ENCODE results near the gene ABLIM2.

ABLIM2 gene

DNA sequence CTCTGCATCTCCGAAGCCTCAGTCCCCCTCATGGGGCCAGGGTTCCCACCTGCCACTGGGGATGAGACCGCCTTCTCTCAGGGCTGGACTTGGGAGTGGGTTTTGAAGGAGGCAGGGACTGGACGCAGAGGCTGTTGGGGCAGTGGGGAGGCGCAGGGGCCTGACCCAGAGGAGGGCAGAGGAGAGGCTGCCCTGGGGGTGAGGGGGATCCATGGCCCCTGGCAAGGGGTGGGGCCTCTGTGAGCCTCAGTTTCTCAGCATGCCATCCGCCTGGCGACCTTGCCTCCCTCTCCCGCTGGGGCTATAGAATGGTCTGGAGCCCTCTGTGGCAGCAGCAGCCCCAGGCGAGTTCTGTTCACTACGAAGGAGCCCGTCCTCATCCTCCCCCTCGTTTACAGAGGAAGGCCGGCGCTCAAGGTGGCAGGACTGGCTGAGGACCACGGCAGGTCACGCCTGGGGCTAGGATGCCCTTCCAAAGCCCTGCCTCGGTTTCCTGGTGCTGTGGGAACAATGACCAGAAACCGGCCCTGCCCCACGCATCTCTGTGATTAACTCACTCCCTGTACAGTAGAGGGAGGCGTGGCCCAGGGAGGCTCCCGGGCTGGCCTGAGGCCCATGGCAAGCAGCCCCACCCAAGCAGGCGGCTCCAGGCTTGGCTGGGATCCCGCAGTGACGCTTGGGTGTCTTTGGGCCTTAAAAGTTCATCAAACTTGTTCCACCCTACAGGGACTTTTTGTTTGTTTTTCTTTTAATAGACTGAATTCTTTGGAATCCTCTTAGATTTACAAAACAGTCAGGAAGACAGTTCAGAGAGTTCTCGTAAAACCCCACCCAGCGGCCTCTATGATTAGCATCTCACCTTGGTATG is 24.5 kb upstream of the ABLIM2 start:
- H3K27ac Mint-ChIP-seq = no peak overlapping the region

GRCh38 chr4:8182294-8182693 is 23.7 kb upstream of the ABLIM2 start:
- H3K36me3 Mint-ChIP-seq (ENCODE audit: low read depth) = no peaks in the 10 kb centered on the region
- no peak overlapping the region for H3K27ac Mint-ChIP-seq
- no peak overlapping the region for H3K4me3 Mint-ChIP-seq
- no peaks in the 10 kb centered on the region for H3K9me3 Mint-ChIP-seq
- H3K4me1 Mint-ChIP-seq = peaks cover 37% of the 10 kb centered on the region
- H3K27me3 Mint-ChIP-seq (ENCODE audit: low read depth, poor library complexity) = peaks cover 9% of the 10 kb centered on the region
- TF ChIP-seq, protein P1, sequence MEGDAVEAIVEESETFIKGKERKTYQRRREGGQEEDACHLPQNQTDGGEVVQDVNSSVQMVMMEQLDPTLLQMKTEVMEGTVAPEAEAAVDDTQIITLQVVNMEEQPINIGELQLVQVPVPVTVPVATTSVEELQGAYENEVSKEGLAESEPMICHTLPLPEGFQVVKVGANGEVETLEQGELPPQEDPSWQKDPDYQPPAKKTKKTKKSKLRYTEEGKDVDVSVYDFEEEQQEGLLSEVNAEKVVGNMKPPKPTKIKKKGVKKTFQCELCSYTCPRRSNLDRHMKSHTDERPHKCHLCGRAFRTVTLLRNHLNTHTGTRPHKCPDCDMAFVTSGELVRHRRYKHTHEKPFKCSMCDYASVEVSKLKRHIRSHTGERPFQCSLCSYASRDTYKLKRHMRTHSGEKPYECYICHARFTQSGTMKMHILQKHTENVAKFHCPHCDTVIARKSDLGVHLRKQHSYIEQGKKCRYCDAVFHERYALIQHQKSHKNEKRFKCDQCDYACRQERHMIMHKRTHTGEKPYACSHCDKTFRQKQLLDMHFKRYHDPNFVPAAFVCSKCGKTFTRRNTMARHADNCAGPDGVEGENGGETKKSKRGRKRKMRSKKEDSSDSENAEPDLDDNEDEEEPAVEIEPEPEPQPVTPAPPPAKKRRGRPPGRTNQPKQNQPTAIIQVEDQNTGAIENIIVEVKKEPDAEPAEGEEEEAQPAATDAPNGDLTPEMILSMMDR (IDR thresholded peaks at IDR 0.05) = no peak
- no peak for DNase-seq

More for the DNA sequence above, 24.5 kb upstream of the ABLIM2 start:
- H3K4me3 Mint-ChIP-seq = no peak overlapping the region
- H3K4me1 Mint-ChIP-seq = peaks cover 35% of the 10 kb centered on the region
- no peaks in the 10 kb centered on the region for H3K9me3 Mint-ChIP-seq
- peaks cover 9% of the 10 kb centered on the region for H3K27me3 Mint-ChIP-seq (ENCODE audit: low read depth, poor library complexity)
- H3K36me3 Mint-ChIP-seq (ENCODE audit: low read depth) = no peaks in the 10 kb centered on the region
- TF ChIP-seq, protein P1 (IDR thresholded peaks at IDR 0.05) = no peak
- DNase-seq = no peak

DNA sequence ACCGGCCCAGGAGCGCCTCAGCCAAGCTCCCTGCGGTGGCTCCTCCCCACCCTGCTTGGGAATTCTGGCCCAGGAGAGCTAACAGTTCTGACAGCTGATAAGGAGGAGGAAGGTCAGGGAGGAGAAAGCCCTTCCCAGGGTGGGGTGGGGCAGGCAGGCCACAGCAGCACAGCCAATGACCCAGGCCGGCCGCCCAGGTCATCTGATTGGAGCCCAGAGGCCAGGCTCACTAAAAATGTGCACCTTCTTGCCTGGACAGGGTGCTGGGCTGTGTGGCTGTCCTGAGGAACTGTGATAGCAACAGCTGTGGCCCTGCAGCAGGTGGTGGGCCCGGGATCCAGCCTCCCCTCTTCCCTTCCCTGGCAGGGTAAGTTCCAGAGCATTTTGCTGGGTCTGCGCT is 23.2 kb upstream of the ABLIM2 start:
- Mint-ChIP-seq H3K27ac (no peak overlapping the region), H3K9me3 (no peaks in the 10 kb centered on the region), H3K27me3 (ENCODE audit: low read depth, poor library complexity) (peaks cover 9% of the 10 kb centered on the region), H3K36me3 (ENCODE audit: low read depth) (no peaks in the 10 kb centered on the region), H3K4me3 (no peak overlapping the region), H3K4me1 (peaks cover 39% of the 10 kb centered on the region)
- no peak for DNase-seq
- TF ChIP-seq, protein P1 (IDR thresholded peaks at IDR 0.05) = no peak

- H3K27me3 Mint-ChIP-seq (ENCODE audit: low read depth, poor library complexity) = peaks cover 7% of the 10 kb centered on the region
- peaks cover 37% of the 10 kb centered on the region for H3K4me1 Mint-ChIP-seq
- no peaks in the 10 kb centered on the region for H3K9me3 Mint-ChIP-seq
- no peak overlapping the region for H3K4me3 Mint-ChIP-seq
- no peak overlapping the region for H3K27ac Mint-ChIP-seq
- no peak for DNase-seq
- H3K36me3 Mint-ChIP-seq (ENCODE audit: low read depth) = no peaks in the 10 kb centered on the region
- TF ChIP-seq, protein P1 (IDR thresholded peaks at IDR 0.05) = no peak
Measured at GRCh38 chr4:8181119-8181518, 22.5 kb upstream of the ABLIM2 start.

DNA sequence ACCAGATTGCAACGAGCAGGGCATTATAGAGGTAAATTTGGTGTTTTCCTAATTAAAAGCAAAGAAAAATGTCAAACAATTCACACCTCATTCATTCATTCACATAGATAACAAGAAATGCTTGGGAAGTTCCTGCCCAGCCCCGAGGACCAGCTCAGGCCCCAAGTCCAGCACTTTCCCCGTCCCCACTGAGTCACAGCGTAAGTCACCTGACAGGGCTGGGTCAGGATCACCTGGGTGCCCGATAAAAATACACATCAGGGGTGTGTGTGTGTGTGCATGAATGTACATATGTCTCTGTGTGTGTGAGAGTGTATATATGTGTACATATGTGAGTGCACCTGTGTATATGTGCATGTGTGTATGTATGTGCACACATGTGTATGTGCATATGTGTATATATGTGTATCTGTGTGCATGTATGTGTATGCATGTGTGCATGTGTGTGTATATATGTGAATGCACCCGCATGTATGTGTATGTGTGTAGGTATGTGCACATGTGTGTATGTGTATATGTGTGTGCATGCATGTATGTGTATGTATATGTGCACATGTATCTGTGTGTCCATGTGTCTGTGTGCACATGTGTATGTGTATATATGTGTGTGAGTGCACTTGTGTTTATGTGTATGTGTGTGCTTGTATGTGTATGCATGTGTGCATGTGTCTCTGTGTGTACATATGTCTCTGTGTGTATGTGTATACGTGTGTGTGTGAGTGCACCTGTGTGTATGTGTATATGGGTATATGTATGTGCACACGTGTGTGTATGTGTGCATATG is 21.9 kb upstream of the ABLIM2 start:
- no peak for DNase-seq
- Mint-ChIP-seq H3K27me3 (ENCODE audit: low read depth, poor library complexity) (peaks cover 4% of the 10 kb centered on the region), H3K9me3 (no peaks in the 10 kb centered on the region), H3K36me3 (ENCODE audit: low read depth) (no peaks in the 10 kb centered on the region), H3K4me3 (no peak overlapping the region), H3K4me1 (peaks cover 31% of the 10 kb centered on the region), H3K27ac (no peak overlapping the region)
- TF ChIP-seq, protein P1 (IDR thresholded peaks at IDR 0.05) = no peak
